DMS153 treated with DMSO at 0.1 percent for 48 hours (cell line): Measurements from ENCODE around the gene DZIP3.
"Not testable (repeated sequence)": the region's sequence is repeated elsewhere in the genome, so short reads cannot be mapped to it uniquely, and the experiment has no call there.

Experiments
- DNase-seq: peaks from one replicate; lab custom pipeline; 2025; ENCODE audit not compliant: unreplicated experiment; lab: John Stamatoyannopoulos, UW

DZIP3 gene

GRCh38 chr3:108677811-108678210, 88.3 kb downstream of the DZIP3 start:
- DNase-seq = no peak

GRCh38 chr3:108692286-108692685, 102.8 kb downstream of the DZIP3 start:
- DNase-seq = not testable (repeated sequence)

- no peak for DNase-seq
Measured at GRCh38 chr3:108698461-108698860, 108.9 kb downstream of the DZIP3 start.

- DNase-seq = no peak
Measured at GRCh38 chr3:108705045-108705444, 115.5 kb downstream of the DZIP3 start.

GRCh38 chr3:108713009-108713516, 123.5 kb downstream of the DZIP3 start:
- no peak for DNase-seq

GRCh38 chr3:108713816-108714215, 124.3 kb downstream of the DZIP3 start:
- peak; percentile 25 for DNase-seq

- no peak for DNase-seq
Measured at GRCh38 chr3:108718454-108718853, 128.9 kb downstream of the DZIP3 start.

DNA sequence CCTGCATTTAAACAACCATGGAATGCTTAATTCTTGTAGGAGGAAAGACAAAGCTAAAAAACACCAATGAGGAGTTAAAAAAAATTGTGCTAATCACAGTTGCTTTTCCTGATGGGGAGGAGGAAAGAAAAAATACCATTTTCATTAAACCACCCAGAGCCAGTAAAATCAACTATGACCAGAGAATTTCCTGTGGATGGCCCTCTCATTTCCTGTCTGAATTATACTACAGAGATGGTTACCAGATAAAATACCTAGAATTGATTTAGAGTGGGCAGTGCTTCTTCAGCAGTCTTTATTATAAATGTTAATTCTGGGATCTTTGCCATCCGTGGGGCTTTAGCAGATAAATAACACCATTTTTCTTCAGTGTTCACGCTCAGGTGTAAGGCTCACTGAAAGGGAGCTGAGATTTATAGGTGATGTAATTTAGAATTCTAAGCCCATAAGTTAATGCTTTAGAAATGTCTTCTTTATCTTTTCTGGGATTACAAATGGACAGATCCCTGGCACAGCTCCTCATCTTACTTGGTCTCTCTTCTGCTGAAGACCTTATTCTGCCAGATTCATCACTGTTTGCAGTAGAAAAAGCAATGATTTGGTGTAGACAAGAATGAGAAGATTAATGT, 129.8 kb downstream of the DZIP3 start:
- no peak for DNase-seq

GRCh38 chr3:108722724-108723123, 133.2 kb downstream of the DZIP3 start:
- no peak for DNase-seq

GRCh38 chr3:108724101-108724500, 134.6 kb downstream of the DZIP3 start:
- DNase-seq = no peak

GRCh38 chr3:108728105-108728504, 138.6 kb downstream of the DZIP3 start:
- DNase-seq = no peak

GRCh38 chr3:108728934-108729333, 139.4 kb downstream of the DZIP3 start:
- DNase-seq = no peak

DNA sequence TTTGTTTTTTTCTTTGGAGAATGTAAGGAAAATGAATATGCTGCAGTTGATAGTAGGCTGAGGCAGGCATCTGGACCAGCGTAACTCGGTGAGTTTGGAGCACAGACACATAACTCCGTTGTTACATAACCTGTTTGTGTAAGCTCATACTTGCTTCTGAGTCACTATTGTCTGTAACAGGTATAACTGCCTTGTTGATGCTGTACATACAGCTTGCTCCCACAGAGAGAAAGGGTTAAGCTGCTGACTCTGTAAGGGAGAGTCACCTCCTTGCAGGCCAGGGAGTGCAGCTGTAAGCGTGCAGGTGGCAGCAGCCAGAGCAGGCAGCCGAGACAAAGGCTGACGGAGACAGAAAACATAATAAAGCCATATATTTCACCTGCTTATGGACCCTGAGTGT, 147.3 kb downstream of the DZIP3 start:
- no peak for DNase-seq

DNA sequence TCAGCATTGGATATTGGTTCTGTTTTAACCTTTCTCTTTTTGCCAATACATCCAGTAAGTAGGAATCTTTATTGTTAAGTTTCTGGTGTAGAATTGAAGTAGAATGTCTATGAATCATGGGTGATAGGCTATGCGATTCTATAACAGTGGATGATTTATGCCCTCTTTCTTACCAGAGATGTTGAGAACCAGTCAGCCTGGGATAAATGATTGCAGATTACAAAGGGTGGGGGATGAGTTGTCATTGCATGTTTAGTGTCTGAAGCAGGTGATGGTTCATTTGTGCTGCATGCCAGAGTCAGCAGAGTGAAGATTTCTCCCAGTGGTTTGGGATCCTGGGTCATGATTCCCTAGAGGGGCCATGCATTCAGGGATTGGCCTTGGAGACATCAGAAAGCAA, 153.4 kb downstream of the DZIP3 start:
- DNase-seq = no peak
